Stomach (tissue), 4 donors: ENCODE data around the gene CCDC63.

Source experiments
- CTCF ChIP-seq, 7 experiments: fragments of 450-650 bp in 4 of 7; fragments of 200-600 bp in 3 of 7; sonication (generic) in 3 of 7; IDR thresholded peaks; one replicate each; pipeline ENCODE4 v1.5.1; 2016 to 2019; ENCODE audit warnings: antibody characterized with exemption in 7 of 7, control low read depth in 2 of 7, mild to moderate bottlenecking in 1 of 7
- EP300 ChIP-seq: sonication (generic); formaldehyde crosslinking; IDR thresholded peaks from one replicate; pipeline ENCODE4 v1.6.1; 2017; ENCODE audit warnings: antibody characterized with exemption
- POLR2A ChIP-seq, 4 donors: fragments of 450-650 bp; IDR thresholded peaks; one replicate each; pipeline ENCODE4 v1.6.1; 2016; ENCODE audit warnings: antibody characterized with exemption in 4 of 4, control low read depth in 2 of 4, mild to moderate bottlenecking in 1 of 4, moderate library complexity in 1 of 4

- TF ChIP-seq CTCF (IDR thresholded peaks at IDR 0.05) (no peak), EP300 (no peak), POLR2A (IDR thresholded peaks at IDR 0.05) (no peak)
Observed at GRCh38 chr12:110908377-110909152, 61.8 kb downstream of the CCDC63 start.
